Progenitor cell of endocrine pancreas (in vitro differentiated cells): Measurements from ENCODE around the gene ZNF438. TPM values are rescaled to one million over a fixed set of nuclear protein-coding genes. Genes with fewer than 3 reads are reported as not detected.
A peak's percentile ranks its signal among the peaks of the same experiment; 100 is the strongest.
"Not testable (repeated sequence)": the region's sequence is repeated elsewhere in the genome, so short reads cannot be mapped to it uniquely, and the experiment has no call there.

Experiments
- DNase-seq: peaks from one replicate; pipeline ENCODE4 v3.0.0; 2021; ENCODE audit warnings: low spot score; ENCODE audit not compliant: unreplicated experiment
- H3K27ac Mint-ChIP-seq: 2 replicates; pipeline ENCODE4 v1.8.0; 2021; ENCODE audit warnings: mild to moderate bottlenecking, moderate library complexity, mixed read lengths
- H3K27me3 Mint-ChIP-seq: 2 replicates; pipeline ENCODE4 v1.8.0; 2021; ENCODE audit warnings: mixed read lengths
- H3K36me3 Mint-ChIP-seq: 2 replicates; pipeline ENCODE4 v1.8.0; 2022; ENCODE audit warnings: mixed read lengths; ENCODE audit not compliant: insufficient read depth
- H3K4me1 Mint-ChIP-seq: 2 replicates; pipeline ENCODE4 v1.8.0; 2021; ENCODE audit warnings: low read depth, mixed read lengths
- H3K4me3 Mint-ChIP-seq: 2 replicates; pipeline ENCODE4 v1.8.0; 2021; ENCODE audit warnings: low read depth, mild to moderate bottlenecking, moderate library complexity, mixed read lengths
- H3K9me3 Mint-ChIP-seq: 2 replicates; pipeline ENCODE4 v1.8.0; 2021; ENCODE audit warnings: low read depth, mixed read lengths
- CTCF ChIP-seq: fragments of 200-600 bp; sonication (generic); IDR thresholded peaks from one replicate; pipeline ENCODE4 v1.5.0; 2021; ENCODE audit warnings: antibody characterized with exemption, mild to moderate bottlenecking; ENCODE audit not compliant: unreplicated experiment
- total RNA-seq: library from RNA; stranded (reverse); gene quantifications from 2 replicates; pipeline ENCODE4 v1.2.1, GENCODE V29; 2021

ZNF438 gene
- total RNA-seq, 1 donor from 2014 or later, result 6.6 TPM

- Mint-ChIP-seq H3K9me3 (peaks cover 3% of the 10 kb centered on the region), H3K27ac (peak overlapping the region; percentile 98), H3K4me3 (peak overlapping the region; percentile 88), H3K36me3 (no peaks in the 10 kb centered on the region), H3K27me3 (peaks cover 3% of the 10 kb centered on the region), H3K4me1 (peaks cover 11% of the 10 kb centered on the region)
- DNase-seq, result no peak
- no peak for TF ChIP-seq CTCF
Measured at GRCh38 chr10:31030800-31031199, 865 bp downstream of the ZNF438 start.

- TF ChIP-seq CTCF, result no peak
- peaks cover 11% of the 10 kb centered on the region for H3K4me1 Mint-ChIP-seq
- no peaks in the 10 kb centered on the region for H3K36me3 Mint-ChIP-seq
- peaks cover 3% of the 10 kb centered on the region for H3K27me3 Mint-ChIP-seq
- no peak for DNase-seq
- peak overlapping the region; percentile 88 for H3K4me3 Mint-ChIP-seq
- H3K9me3 Mint-ChIP-seq, result peaks cover 3% of the 10 kb centered on the region
- peak overlapping the region; percentile 98 for H3K27ac Mint-ChIP-seq
Measured at GRCh38 chr10:31030260-31030659, 1.4 kb downstream of the ZNF438 start.

GRCh38 chr10:31028081-31028480, 3.6 kb downstream of the ZNF438 start:
- no peak overlapping the region for H3K4me3 Mint-ChIP-seq

GRCh38 chr10:31026279-31026678, 5.4 kb downstream of the ZNF438 start:
- not testable (repeated sequence) for H3K36me3 Mint-ChIP-seq, H3K27me3 Mint-ChIP-seq, H3K4me3 Mint-ChIP-seq, H3K9me3 Mint-ChIP-seq, DNase-seq, H3K27ac Mint-ChIP-seq
- peaks cover 15% of the 10 kb centered on the region for H3K4me1 Mint-ChIP-seq

More at GRCh38 chr10:31028081-31028480, 3.6 kb downstream of the ZNF438 start:
- Mint-ChIP-seq H3K27me3 (peaks cover 3% of the 10 kb centered on the region), H3K4me1 (peaks cover 11% of the 10 kb centered on the region), H3K36me3 (peaks cover 1% of the 10 kb centered on the region), H3K27ac (no peak overlapping the region), H3K9me3 (peaks cover 7% of the 10 kb centered on the region)
- no peak for TF ChIP-seq CTCF
- DNase-seq, result no peak

- Mint-ChIP-seq H3K27ac (no peak overlapping the region), H3K9me3 (peaks cover 7% of the 10 kb centered on the region), H3K4me1 (peaks cover 12% of the 10 kb centered on the region), H3K4me3 (no peak overlapping the region), H3K36me3 (peaks cover 1% of the 10 kb centered on the region), H3K27me3 (peaks cover 3% of the 10 kb centered on the region)
- no peak for DNase-seq
- no peak for TF ChIP-seq CTCF
Measured at GRCh38 chr10:31025142-31025541, 6.5 kb downstream of the ZNF438 start.

- no peak overlapping the region for H3K4me3 Mint-ChIP-seq
- H3K36me3 Mint-ChIP-seq, result peaks cover 1% of the 10 kb centered on the region
- TF ChIP-seq CTCF, result no peak
Measured at GRCh38 chr10:31023558-31023957, 8.1 kb downstream of the ZNF438 start.

More at GRCh38 chr10:31023558-31023957, 8.1 kb downstream of the ZNF438 start:
- H3K27ac Mint-ChIP-seq, result no peak overlapping the region
- no peak for DNase-seq
- H3K9me3 Mint-ChIP-seq, result peaks cover 7% of the 10 kb centered on the region
- H3K27me3 Mint-ChIP-seq, result no peaks in the 10 kb centered on the region
- H3K4me1 Mint-ChIP-seq, result peaks cover 25% of the 10 kb centered on the region
